ENCODE measurements around the gene TBC1D7.

The TBC1D7 gene

GRCh38 chr6:13318821-13319220, 9.5 kb downstream of the TBC1D7 start:
- TF ChIP-seq TAF1 (IDR thresholded peaks at IDR 0.05; ENCODE audit: low read depth) = no peak
- no peak for TF ChIP-seq EGR1 (IDR thresholded peaks at IDR 0.05)
- TF ChIP-seq MAX (IDR thresholded peaks at IDR 0.05) = no peak
- TF ChIP-seq CEBPB (IDR thresholded peaks at IDR 0.05) = no peak
- TF ChIP-seq REST (IDR thresholded peaks at IDR 0.05; ENCODE audit: low read depth) = no peak
- no peak for TF ChIP-seq RAD21 (IDR thresholded peaks at IDR 0.05; ENCODE audit: low read depth)
- TF ChIP-seq YY1 (IDR thresholded peaks at IDR 0.05; ENCODE audit: low read depth) = no peak
- no peak for TF ChIP-seq EP300 (IDR thresholded peaks at IDR 0.05; ENCODE audit: borderline replicate concordance)
- no peak for TF ChIP-seq ZBTB7A (IDR thresholded peaks at IDR 0.05; ENCODE audit: low read depth)
- no peak for TF ChIP-seq TCF12 (IDR thresholded peaks at IDR 0.05; ENCODE audit: low read depth)
- no peak for TF ChIP-seq CREB1 (IDR thresholded peaks at IDR 0.05; ENCODE audit: low read depth)
- TF ChIP-seq TEAD4 (IDR thresholded peaks at IDR 0.05) = no peak
- no peak for TF ChIP-seq FOXM1 (IDR thresholded peaks at IDR 0.05; ENCODE audit: borderline replicate concordance, low read depth)
- TF ChIP-seq, protein P1, sequence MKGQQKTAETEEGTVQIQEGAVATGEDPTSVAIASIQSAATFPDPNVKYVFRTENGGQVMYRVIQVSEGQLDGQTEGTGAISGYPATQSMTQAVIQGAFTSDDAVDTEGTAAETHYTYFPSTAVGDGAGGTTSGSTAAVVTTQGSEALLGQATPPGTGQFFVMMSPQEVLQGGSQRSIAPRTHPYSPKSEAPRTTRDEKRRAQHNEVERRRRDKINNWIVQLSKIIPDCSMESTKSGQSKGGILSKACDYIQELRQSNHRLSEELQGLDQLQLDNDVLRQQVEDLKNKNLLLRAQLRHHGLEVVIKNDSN (IDR thresholded peaks at IDR 0.05) = no peak
- no peak for TF ChIP-seq NFIC (IDR thresholded peaks at IDR 0.05)

DNA sequence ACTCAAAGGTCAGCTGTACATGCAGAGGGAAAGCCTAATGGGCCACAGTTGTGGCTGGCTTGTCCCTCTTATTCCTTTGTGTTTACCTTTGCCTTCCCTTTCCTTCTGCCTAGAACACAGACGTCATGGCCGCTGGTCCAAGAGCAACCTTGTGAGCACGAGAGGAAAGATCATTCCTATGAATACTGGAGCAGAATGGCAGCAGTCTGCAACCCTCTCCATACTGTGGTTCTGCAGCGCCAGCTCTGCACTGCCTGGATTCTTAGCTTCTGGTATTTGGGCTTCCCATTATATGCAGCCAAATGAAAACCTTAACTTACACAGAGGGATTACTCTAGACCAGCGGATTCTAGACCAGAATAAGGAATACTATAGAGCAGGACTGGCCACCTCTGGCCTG, 12.4 kb downstream of the TBC1D7 start:
- TF ChIP-seq TEAD4 (IDR thresholded peaks at IDR 0.05) = no peak

DNA sequence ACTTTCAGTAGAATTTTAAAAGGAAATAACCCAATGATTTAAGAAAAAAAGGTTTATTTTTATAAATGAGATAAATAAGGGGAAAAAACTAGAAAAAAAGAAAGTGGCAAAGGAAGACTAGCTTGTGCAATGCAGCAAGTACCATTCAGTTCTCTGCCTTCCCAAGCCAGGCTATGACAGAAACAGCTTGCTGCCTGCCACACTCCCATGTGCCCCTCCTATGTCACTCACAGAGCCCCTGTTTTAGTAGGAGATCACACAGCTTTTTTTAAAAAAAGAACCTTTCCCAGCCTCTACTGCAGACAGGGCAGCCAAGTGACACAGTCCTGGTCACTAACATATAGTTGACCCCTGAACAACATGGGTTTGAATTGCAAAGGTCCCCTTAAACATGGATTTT, 13.5 kb downstream of the TBC1D7 start:
- no peak for TF ChIP-seq TAF1 (IDR thresholded peaks at IDR 0.05; ENCODE audit: low read depth)
- no peak for TF ChIP-seq TCF12 (IDR thresholded peaks at IDR 0.05; ENCODE audit: low read depth)
- TF ChIP-seq ZBTB7A (IDR thresholded peaks at IDR 0.05; ENCODE audit: low read depth) = no peak
- no peak for TF ChIP-seq EP300 (IDR thresholded peaks at IDR 0.05; ENCODE audit: borderline replicate concordance)
- TF ChIP-seq NFIC (IDR thresholded peaks at IDR 0.05) = no peak
- TF ChIP-seq REST (IDR thresholded peaks at IDR 0.05; ENCODE audit: low read depth) = no peak
- TF ChIP-seq TEAD4 (IDR thresholded peaks at IDR 0.05) = no peak
- TF ChIP-seq FOXM1 (IDR thresholded peaks at IDR 0.05; ENCODE audit: borderline replicate concordance, low read depth) = no peak
- no peak for TF ChIP-seq MAX (IDR thresholded peaks at IDR 0.05)
- TF ChIP-seq CREB1 (IDR thresholded peaks at IDR 0.05; ENCODE audit: low read depth) = no peak
- TF ChIP-seq RAD21 (IDR thresholded peaks at IDR 0.05; ENCODE audit: low read depth) = no peak
- TF ChIP-seq, protein P1 (IDR thresholded peaks at IDR 0.05) = no peak
- no peak for TF ChIP-seq EGR1 (IDR thresholded peaks at IDR 0.05)
- TF ChIP-seq CEBPB (IDR thresholded peaks at IDR 0.05) = no peak
- TF ChIP-seq YY1 (IDR thresholded peaks at IDR 0.05; ENCODE audit: low read depth) = no peak

GRCh38 chr6:13311155-13311554, 17.2 kb downstream of the TBC1D7 start:
- no peak for TF ChIP-seq EGR1 (IDR thresholded peaks at IDR 0.05)
- TF ChIP-seq RAD21 (IDR thresholded peaks at IDR 0.05; ENCODE audit: low read depth) = no peak
- no peak for TF ChIP-seq MAX (IDR thresholded peaks at IDR 0.05)
- TF ChIP-seq CREB1 (IDR thresholded peaks at IDR 0.05; ENCODE audit: low read depth) = no peak
- TF ChIP-seq, protein P1 (IDR thresholded peaks at IDR 0.05) = no peak
- TF ChIP-seq TEAD4 (IDR thresholded peaks at IDR 0.05) = no peak
- no peak for TF ChIP-seq FOXM1 (IDR thresholded peaks at IDR 0.05; ENCODE audit: borderline replicate concordance, low read depth)

GRCh38 chr6:13308332-13308731, 20.0 kb downstream of the TBC1D7 start:
- TF ChIP-seq EGR1 (IDR thresholded peaks at IDR 0.05) (no peak), EP300 (IDR thresholded peaks at IDR 0.05; ENCODE audit: borderline replicate concordance) (no peak), TAF1 (IDR thresholded peaks at IDR 0.05; ENCODE audit: low read depth) (no peak), TCF12 (IDR thresholded peaks at IDR 0.05; ENCODE audit: low read depth) (no peak), ZBTB7A (IDR thresholded peaks at IDR 0.05; ENCODE audit: low read depth) (no peak), CEBPB (IDR thresholded peaks at IDR 0.05) (no peak), NFIC (IDR thresholded peaks at IDR 0.05) (no peak), RAD21 (IDR thresholded peaks at IDR 0.05; ENCODE audit: low read depth) (no peak), CREB1 (IDR thresholded peaks at IDR 0.05; ENCODE audit: low read depth) (no peak), REST (IDR thresholded peaks at IDR 0.05; ENCODE audit: low read depth) (no peak), MAX (IDR thresholded peaks at IDR 0.05) (no peak), FOXM1 (IDR thresholded peaks at IDR 0.05; ENCODE audit: borderline replicate concordance, low read depth) (no peak), TEAD4 (IDR thresholded peaks at IDR 0.05) (no peak), YY1 (IDR thresholded peaks at IDR 0.05; ENCODE audit: low read depth) (no peak)
- TF ChIP-seq, protein P1 (IDR thresholded peaks at IDR 0.05) = no peak
